NCI-H2227 treated with DMSO at 0.1 percent for 48 hours (cell line): Measurements from ENCODE around the gene VPS37B.
A peak's percentile ranks its signal among the peaks of the same experiment; 100 is the strongest.
"Not testable (repeated sequence)": the region's sequence is repeated elsewhere in the genome, so short reads cannot be mapped to it uniquely, and the experiment has no call there.

ENCODE experiments used
- DNase-seq: peaks from one replicate; lab custom pipeline; 2025; lab: John Stamatoyannopoulos, UW

Gene VPS37B

GRCh38 chr12:122895704-122896636, at the start of gene VPS37B:
TSS of gene VPS37B (minus strand) at chr12:122896124. CDS start at chr12:122896062, 62 bp downstream.
- DNase-seq = peak; percentile 73

- no peak for DNase-seq
Measured at GRCh38 chr12:122944605-122945592, 49.0 kb upstream of the VPS37B start.

- DNase-seq = no peak
Measured at GRCh38 chr12:122943196-122943595, 47.3 kb upstream of the VPS37B start.

GRCh38 chr12:122942637-122943036, 46.7 kb upstream of the VPS37B start:
- DNase-seq = peak; percentile 4

GRCh38 chr12:122941351-122941750, 45.4 kb upstream of the VPS37B start:
- not testable (repeated sequence) for DNase-seq

GRCh38 chr12:122939125-122939524, 43.2 kb upstream of the VPS37B start:
- DNase-seq = no peak

GRCh38 chr12:122937622-122938091, 41.7 kb upstream of the VPS37B start:
- no peak for DNase-seq

GRCh38 chr12:122935318-122935717, 39.4 kb upstream of the VPS37B start:
- no peak for DNase-seq

GRCh38 chr12:122934722-122935121, 38.8 kb upstream of the VPS37B start:
- no peak for DNase-seq

- DNase-seq = no peak
Measured at GRCh38 chr12:122932207-122932606, 36.3 kb upstream of the VPS37B start.

- DNase-seq = no peak
Measured at GRCh38 chr12:122929812-122930211, 33.9 kb upstream of the VPS37B start.

- DNase-seq = no peak
Measured at GRCh38 chr12:122929148-122929538, 33.2 kb upstream of the VPS37B start.

- no peak for DNase-seq
Measured at GRCh38 chr12:122928404-122929147, 32.7 kb upstream of the VPS37B start.

GRCh38 chr12:122927756-122928403, 32.0 kb upstream of the VPS37B start:
- DNase-seq = no peak

GRCh38 chr12:122921917-122922316, 26.0 kb upstream of the VPS37B start:
- no peak for DNase-seq

- no peak for DNase-seq
Measured at GRCh38 chr12:122920687-122921086, 24.8 kb upstream of the VPS37B start.

- DNase-seq = no peak
Measured at GRCh38 chr12:122918827-122919226, 22.9 kb upstream of the VPS37B start.

GRCh38 chr12:122917507-122918121, 21.7 kb upstream of the VPS37B start:
- DNase-seq = no peak

GRCh38 chr12:122909442-122910288, 13.7 kb upstream of the VPS37B start:
- DNase-seq = peak; percentile 73

- DNase-seq = no peak
Measured at GRCh38 chr12:122908915-122909314, 13.0 kb upstream of the VPS37B start.
